WTC11 (cell line): ENCODE results near the gene ETF1. TPM values are rescaled to one million over a fixed set of nuclear protein-coding genes. Genes with fewer than 3 reads are reported as not detected.

ENCODE experiments used
- ATAC-seq: fragments of 200-7000 bp; cut with Tn5 transposase; 2 replicates; pipeline ENCODE4 v1.10.0; 2021; ENCODE audit warnings: mild to moderate bottlenecking, moderate library complexity
- CTCF ChIA-PET: fragments of 300-600 bp; sonication (Branson Sonifier 250); formaldehyde crosslinking; loops from one replicate; lab custom pipeline; 2021; ENCODE audit warnings: antibody characterized with exemption; lab: Charles Lee
- POLR2A ChIA-PET: fragments of 350-600 bp; sonication (Branson Sonifier 250); formaldehyde crosslinking; loops from one replicate; lab custom pipeline; 2021; ENCODE audit warnings: antibody characterized with exemption; lab: Charles Lee
- DNase-seq: peaks from one replicate; pipeline ENCODE4 v3.0.0; 2021; ENCODE audit warnings: low spot score
- H3K27ac Mint-ChIP-seq: 2 replicates; pipeline ENCODE4 v1.8.0; 2021; ENCODE audit warnings: mixed read lengths
- H3K27me3 Mint-ChIP-seq: 2 replicates; pipeline ENCODE4 v1.8.0; 2021; ENCODE audit warnings: low read depth, mild to moderate bottlenecking, moderate library complexity, mixed read lengths
- H3K36me3 Mint-ChIP-seq: 2 replicates; pipeline ENCODE4 v1.8.0; 2021; ENCODE audit warnings: mixed read lengths
- H3K4me1 Mint-ChIP-seq: 2 replicates; pipeline ENCODE4 v1.8.0; 2022; ENCODE audit warnings: mixed read lengths
- H3K4me3 Mint-ChIP-seq: 2 replicates; pipeline ENCODE4 v1.8.0; 2021; ENCODE audit warnings: mild to moderate bottlenecking, moderate library complexity, mixed read lengths
- H3K9me3 Mint-ChIP-seq: 2 replicates; pipeline ENCODE4 v1.8.0; 2021; ENCODE audit warnings: mixed read lengths
- ATF6 ChIP-seq: sonication (generic); formaldehyde crosslinking; IDR thresholded peaks from 2 replicates; pipeline ENCODE4 v1.8.1; 2023; ENCODE audit warnings: mild to moderate bottlenecking, missing genetic modification reagents
- CTCF ChIP-seq: fragments of 200-600 bp; IDR thresholded peaks from 2 replicates; pipeline ENCODE4 v1.8.0; 2022; ENCODE audit warnings: antibody characterized with exemption
- E2F5 ChIP-seq: sonication (generic); formaldehyde crosslinking; IDR thresholded peaks from 2 replicates; pipeline ENCODE4 v1.8.1; 2022; ENCODE audit warnings: mild to moderate bottlenecking, moderate library complexity, missing genetic modification reagents
- ERG ChIP-seq: fragments of 250-450 bp; sonication (Bioruptor Pico); IDR thresholded peaks from 2 replicates; pipeline ENCODE4 v1.8.0; 2021; ENCODE audit warnings: mild to moderate bottlenecking
- ETV6 ChIP-seq: sonication (generic); formaldehyde crosslinking; IDR thresholded peaks from 2 replicates; pipeline ENCODE4 v1.8.1; 2022; ENCODE audit warnings: mild to moderate bottlenecking, missing genetic modification reagents
- FOXK1 ChIP-seq: sonication (generic); formaldehyde crosslinking; IDR thresholded peaks from 2 replicates; pipeline ENCODE4 v1.8.0; 2022; ENCODE audit warnings: mild to moderate bottlenecking, moderate library complexity, missing genetic modification reagents
- FOXP1 ChIP-seq: sonication (generic); formaldehyde crosslinking; IDR thresholded peaks from 2 replicates; pipeline ENCODE4 v1.8.0; 2022; ENCODE audit warnings: missing genetic modification reagents, mild to moderate bottlenecking, moderate library complexity, borderline replicate concordance
- FOXP4 ChIP-seq: sonication (generic); formaldehyde crosslinking; IDR thresholded peaks from 2 replicates; pipeline ENCODE4 v1.8.0; 2022; ENCODE audit warnings: mild to moderate bottlenecking, missing genetic modification reagents
- GABPB1 ChIP-seq: sonication (generic); formaldehyde crosslinking; IDR thresholded peaks from 2 replicates; pipeline ENCODE4 v1.8.1; 2023; ENCODE audit warnings: mild to moderate bottlenecking, missing genetic modification reagents
- HMGXB4 ChIP-seq: sonication (generic); formaldehyde crosslinking; IDR thresholded peaks from 2 replicates; pipeline ENCODE4 v1.8.1; 2023; ENCODE audit warnings: mild to moderate bottlenecking, moderate library complexity, missing genetic modification reagents
- NFATC4 ChIP-seq: fragments of 250-450 bp; sonication (Bioruptor Pico); IDR thresholded peaks from 2 replicates; pipeline ENCODE4 v1.9.0; 2021; ENCODE audit warnings: mild to moderate bottlenecking
- NFE2L1 ChIP-seq: sonication (generic); formaldehyde crosslinking; IDR thresholded peaks from 2 replicates; pipeline ENCODE4 v1.8.1; 2023; ENCODE audit warnings: missing genetic modification reagents
- OVOL2 ChIP-seq: fragments of 250-450 bp; sonication (Bioruptor Pico); IDR thresholded peaks from 2 replicates; pipeline ENCODE4 v1.9.0; 2021; ENCODE audit warnings: mild to moderate bottlenecking, borderline replicate concordance
- ZNF396 ChIP-seq: fragments of 250-450 bp; sonication (Bioruptor Pico); IDR thresholded peaks from 2 replicates; pipeline ENCODE4 v1.8.0; 2021; ENCODE audit warnings: mild to moderate bottlenecking, moderate library complexity, borderline replicate concordance
- total RNA-seq: library from RNA; stranded (reverse); gene quantifications from 3 replicates; pipeline ENCODE4 v1.2.3, GENCODE V29; 2021

ETF1 gene
- total RNA-seq, 1 experiment from 2014 or later = 137 TPM

GRCh38 chr5:138504799-138505198 lies 38.2 kb downstream of the ETF1 start:
- POLR2A ChIA-PET = interaction anchor here (0.9 to 3.3 kb wide), 4 partner anchors 24 to 326 kb away, joined by 3 to 28 read pairs (median 3); partner anchors contain the start of genes BRD8, EGR1, ETF1 and KIF20A
- TF ChIP-seq ETV6 (no peak), OVOL2 (CRISPR knock-in tag) (no peak), E2F5 (CRISPR knock-in tag) (no peak), NFATC4 (CRISPR knock-in tag) (no peak), FOXK1 (CRISPR knock-in tag) (no peak), GABPB1 (CRISPR knock-in tag) (no peak), HMGXB4 (CRISPR knock-in tag) (no peak)
- H3K4me3 Mint-ChIP-seq = no peak overlapping the region
- no peak for DNase-seq
- peaks cover 23% of the 10 kb centered on the region for H3K36me3 Mint-ChIP-seq
- no peaks in the 10 kb centered on the region for H3K9me3 Mint-ChIP-seq
- no peak for ATAC-seq
- H3K27me3 Mint-ChIP-seq = no peaks in the 10 kb centered on the region
- CTCF ChIA-PET = interaction anchor here (0.9 to 7.3 kb wide), 14 partner anchors 22 to 933 kb away, joined by 3 to 254 read pairs (median 8); partner anchors contain the start of genes CDC25C, EGR1, ETF1 and HSPA9
- no peaks in the 10 kb centered on the region for H3K4me1 Mint-ChIP-seq
- H3K27ac Mint-ChIP-seq = peak overlapping the region; percentile 87

GRCh38 chr5:138503487-138504270 lies 39.4 kb downstream of the ETF1 start:
- Mint-ChIP-seq H3K36me3 (peaks cover 16% of the 10 kb centered on the region), H3K4me3 (no peak overlapping the region), H3K27me3 (no peaks in the 10 kb centered on the region), H3K4me1 (no peaks in the 10 kb centered on the region), H3K9me3 (no peaks in the 10 kb centered on the region), H3K27ac (peak overlapping the region; percentile 85)
- CTCF ChIA-PET = interaction anchor here (0.6 to 7.3 kb wide), 44 partner anchors 9 to 1854 kb away, joined by 3 to 254 read pairs (median 4); partner anchors contain the start of genes BRD8, CDC25C, EGR1 and ETF1
- DNase-seq = peak; percentile 27
- POLR2A ChIA-PET = interaction anchor here (0.6 to 3.3 kb wide), 5 partner anchors 38 to 791 kb away, joined by 3 to 28 read pairs (median 3); partner anchors contain the start of genes BRD8, EGR1, ETF1 and KIF20A
- TF ChIP-seq ATF6 (CRISPR knock-in tag) (no peak), FOXP1 (no peak), CTCF (peak; percentile 64), FOXP4 (CRISPR knock-in tag) (no peak), NFE2L1 (CRISPR knock-in tag) (no peak), ERG (CRISPR knock-in tag) (no peak), ZNF396 (CRISPR knock-in tag) (no peak)
- ATAC-seq = peak; percentile 84
